Left colon (tissue), 2 donors: ENCODE data around the gene UBE2L6. TPM values are rescaled to one million over a fixed set of nuclear protein-coding genes. Genes with fewer than 3 reads are reported as not detected.

Source experiments
- ATAC-seq: fragments of 200-7000 bp; cut with Tn5 transposase; one replicate; pipeline ENCODE4 v1.9.1; 2020; ENCODE audit warnings: mild to moderate bottlenecking, moderate library complexity
- DNase-seq, 2 donors: peaks; one replicate each; pipeline ENCODE4 v3.0.0-alpha.2; 2020
- intact Hi-C, 2 donors: fragments of 100-400 bp; cut with DNase I in 1 of 2; cut with micrococcal nuclease in 1 of 2; formaldehyde crosslinking; loops; one replicate each; pipeline versions ENCODE4 v1.11.2 to v1.14.0; 2022; cut with DNase I, micrococcal nuclease
- total RNA-seq, 2 donors: library from RNA; stranded (reverse); fragmentation: NEBNext Ultra II Directional; extraction: Animal tissue kit (Norgen Biotek cat#: 25700); gene quantifications; one replicate each; pipeline ENCODE4 v1.2.1, GENCODE V29; 2021
- donor health status: DM: no; HTN: no; CAD: no.
- donor health status: DM: yes; HTN: yes; CAD: no.

UBE2L6 gene
- total RNA-seq, 2 donors from 2014 or later, result 27.6 to 47.2 TPM

DNA sequence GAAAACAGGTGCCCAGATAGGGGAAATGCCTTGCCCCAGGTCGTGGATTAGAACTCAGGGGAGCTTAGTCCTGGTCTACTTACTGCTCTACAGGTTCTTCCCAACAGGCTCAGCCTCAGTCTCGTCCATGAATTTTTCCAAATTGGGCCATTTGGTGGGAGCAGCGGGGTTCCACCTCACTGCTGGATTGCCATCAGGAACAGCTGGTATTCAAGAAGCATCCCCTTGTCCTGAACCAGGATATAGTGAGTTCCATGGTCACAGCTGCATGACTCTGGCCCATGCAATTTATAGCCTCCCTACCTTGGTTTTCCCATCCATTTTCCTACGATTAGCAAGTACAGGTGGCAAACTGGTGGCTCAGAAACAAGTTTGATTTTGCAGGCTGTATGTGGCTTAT, 6.6 kb upstream of the UBE2L6 start:
- DNase-seq (no peak), ATAC-seq (no peak)
- intact Hi-C loops, result loop anchor here in 1 of 2 donors (5.0 kb wide), 1 partner anchor 68 kb away; no protein-coding TSS in a partner anchor

DNA sequence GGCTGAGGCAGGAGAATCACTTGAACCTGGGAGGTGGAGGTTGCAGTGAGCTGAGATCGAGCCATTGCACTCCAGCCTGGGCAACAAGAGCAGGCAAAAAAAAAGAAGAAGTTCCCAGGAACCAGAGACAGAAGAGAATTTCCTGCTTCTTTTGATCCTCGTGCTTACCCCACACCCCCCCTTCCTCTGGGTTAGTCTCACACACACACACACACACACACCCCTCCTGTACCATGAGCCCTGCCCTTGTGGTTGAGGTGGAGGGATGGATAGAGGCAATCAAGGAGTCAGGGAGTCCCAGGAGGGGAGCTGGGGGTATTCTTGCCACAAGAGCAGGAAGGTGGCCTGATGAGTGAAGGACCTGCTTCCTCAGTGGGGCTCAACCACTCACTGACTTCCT, 4.1 kb upstream of the UBE2L6 start:
- no peak for ATAC-seq
- no peak for DNase-seq
- intact Hi-C loops, result loop anchor here in 1 of 2 donors (5.0 kb wide), 1 partner anchor 71 kb away; no protein-coding TSS in a partner anchor

DNA sequence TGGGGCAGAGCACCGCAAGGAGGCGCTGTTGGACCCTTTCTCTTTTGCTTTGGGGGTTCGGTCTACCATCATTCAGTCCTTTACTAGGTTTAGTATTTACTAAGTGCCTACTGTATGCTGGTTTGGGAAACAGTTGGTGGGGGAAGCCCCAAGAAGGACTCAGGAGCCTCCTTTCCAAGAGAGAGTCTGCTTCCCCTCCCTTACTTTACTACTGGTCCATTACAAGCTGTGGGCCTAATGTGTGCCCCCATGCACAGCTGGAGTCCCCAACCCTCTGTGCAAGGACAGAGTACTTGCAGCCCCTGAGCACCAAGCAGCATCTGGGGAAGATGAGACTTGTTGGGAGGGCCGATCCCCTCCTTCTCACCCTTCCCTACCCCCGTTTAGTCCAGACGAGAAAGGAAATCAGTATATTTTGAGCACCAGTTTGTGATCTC, 876 bp upstream of the UBE2L6 start:
- intact Hi-C loops, result no loop called here
- DNase-seq (peak; percentile 62 to 92), ATAC-seq (no peak)

DNA sequence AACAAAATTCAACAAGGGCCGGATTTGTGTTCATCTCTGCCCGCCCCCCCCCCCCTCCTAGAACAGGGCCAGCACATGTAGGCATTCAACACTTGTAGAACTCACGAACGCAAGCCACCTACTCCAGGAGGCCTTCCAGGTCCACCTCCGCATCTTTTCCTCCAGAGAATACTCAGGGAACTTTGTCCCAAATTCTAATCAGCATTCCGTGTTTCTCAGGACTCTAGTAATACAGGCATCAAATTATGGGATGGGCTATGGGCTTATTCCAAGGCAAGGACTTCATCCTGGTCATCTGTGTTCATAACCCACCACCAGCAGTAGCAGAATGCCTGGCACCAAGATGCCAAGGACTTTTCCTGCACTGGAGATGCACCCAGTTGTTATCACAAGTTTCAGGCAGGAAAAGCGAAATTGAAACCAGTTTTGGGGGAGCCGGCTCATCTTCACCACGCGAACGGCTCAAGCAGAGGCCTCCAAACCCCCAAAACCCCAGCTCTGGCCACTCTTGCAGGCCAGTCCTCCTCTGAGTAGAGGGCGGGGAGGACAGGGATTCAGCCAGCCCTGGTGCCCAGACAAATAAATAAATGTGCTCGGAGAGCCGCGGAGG, 462 bp downstream of the UBE2L6 start:
- ATAC-seq (peak; percentile 17), DNase-seq (peak in 1 of 2 donors; percentile 31)
- intact Hi-C loops, result no loop called here

DNA sequence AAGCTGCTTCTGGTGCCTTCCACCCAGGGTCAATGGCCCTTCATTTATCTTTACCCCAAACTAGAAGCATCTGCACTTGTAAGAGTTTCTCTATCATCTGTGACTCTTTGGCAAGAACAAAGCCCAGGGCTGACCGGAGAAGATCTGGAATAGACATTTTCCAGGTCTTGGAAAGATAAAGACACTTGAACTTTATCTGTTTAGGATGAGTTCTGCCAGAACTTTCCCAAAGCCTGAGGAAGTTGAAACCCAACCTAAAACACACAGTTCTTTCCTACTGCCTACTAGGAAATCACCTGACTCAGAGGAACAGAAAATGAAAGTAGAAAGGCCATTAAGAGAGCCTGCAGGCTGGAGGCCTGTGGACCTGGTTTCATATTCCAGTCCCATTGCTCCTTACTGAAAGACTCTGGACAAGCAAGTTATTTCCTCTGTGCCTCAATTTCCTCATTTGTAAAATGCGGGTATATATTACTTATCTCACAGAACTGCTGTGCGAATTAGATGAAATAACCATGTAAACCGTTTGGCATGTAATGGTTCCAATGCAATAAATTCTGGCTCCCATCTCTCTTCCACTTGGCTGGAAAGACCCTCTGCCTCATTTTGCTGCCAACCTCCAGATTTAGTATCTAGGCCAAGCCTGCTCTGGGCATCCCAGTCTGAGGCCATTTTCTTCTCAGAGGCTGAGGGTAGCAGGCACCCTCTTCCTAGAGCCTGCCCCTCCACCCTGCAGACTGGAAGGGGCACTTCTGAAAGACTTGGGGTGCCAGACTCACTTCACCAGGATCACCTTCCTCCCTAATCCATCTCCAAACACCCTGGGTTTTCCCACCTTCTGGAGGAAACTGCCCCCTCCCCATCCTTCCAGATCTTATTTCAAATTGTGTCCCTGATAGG, 1.2 kb downstream of the UBE2L6 start:
- DNase-seq (peak; percentile 27 to 45), ATAC-seq (peak; percentile 83)
- intact Hi-C loops, result no loop called here

DNA sequence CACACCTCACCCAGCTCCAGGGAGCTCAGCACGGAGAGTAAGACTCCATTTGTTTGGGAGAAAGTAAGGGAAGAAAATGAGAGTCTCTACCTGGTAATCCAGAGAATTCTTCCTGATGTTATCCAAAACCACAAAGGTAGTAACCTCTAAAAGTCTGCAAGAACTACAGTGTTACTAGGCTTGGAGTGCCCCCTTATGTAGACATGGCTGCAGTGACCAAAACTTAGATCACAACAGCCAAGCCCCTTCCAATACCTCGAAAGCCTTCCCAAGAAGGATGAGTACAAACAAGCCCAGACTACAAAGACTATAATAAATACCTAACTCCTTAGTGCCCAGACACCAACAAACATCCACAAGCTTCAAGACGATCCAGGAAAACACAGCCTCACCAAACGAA, 4.9 kb downstream of the UBE2L6 start:
- intact Hi-C loops, result no loop called here
- DNase-seq (no peak), ATAC-seq (no peak)

DNA sequence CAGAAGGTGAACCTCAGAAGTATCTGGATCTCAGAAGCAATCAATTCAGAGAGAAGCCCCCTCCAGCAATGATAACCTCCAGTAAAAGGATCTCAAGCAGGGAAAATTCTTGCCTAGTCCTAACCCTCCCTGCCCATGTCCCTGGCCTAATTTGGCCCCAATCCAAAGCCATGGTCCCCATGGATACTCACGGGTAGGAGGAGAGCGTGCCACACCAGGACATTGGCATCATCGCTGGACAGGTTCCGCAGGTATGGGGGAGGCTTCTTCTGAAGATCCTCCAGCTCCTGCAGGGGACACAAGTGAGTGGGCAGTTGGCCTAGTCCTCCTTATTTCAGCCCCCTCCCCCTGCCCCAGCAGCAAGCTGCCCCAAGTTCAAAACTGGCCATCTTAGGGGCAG, 7.3 kb downstream of the UBE2L6 start:
- DNase-seq (no peak), ATAC-seq (no peak)
- intact Hi-C loops, result no loop called here

DNA sequence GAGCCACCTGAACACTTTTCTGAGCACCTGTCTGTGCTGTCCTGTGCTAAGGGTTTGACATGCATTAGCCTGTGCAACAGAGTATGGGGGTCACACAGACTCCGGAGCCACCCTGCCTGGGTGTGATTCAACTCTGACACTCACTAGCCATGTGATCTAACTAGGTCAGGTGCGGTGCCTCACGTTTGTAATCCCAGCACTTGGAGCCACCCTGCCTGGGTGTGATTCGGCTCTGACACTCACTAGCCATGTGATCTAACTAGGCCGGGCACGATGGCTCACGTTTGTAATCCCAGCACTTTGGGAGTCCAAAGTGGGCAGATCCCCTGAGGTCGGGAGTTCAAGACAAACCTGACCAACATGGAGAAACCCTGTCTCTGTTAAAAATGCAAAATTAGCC, 11.4 kb downstream of the UBE2L6 start:
- intact Hi-C loops, result no loop called here
- no peak for DNase-seq
- ATAC-seq, result no peak

DNA sequence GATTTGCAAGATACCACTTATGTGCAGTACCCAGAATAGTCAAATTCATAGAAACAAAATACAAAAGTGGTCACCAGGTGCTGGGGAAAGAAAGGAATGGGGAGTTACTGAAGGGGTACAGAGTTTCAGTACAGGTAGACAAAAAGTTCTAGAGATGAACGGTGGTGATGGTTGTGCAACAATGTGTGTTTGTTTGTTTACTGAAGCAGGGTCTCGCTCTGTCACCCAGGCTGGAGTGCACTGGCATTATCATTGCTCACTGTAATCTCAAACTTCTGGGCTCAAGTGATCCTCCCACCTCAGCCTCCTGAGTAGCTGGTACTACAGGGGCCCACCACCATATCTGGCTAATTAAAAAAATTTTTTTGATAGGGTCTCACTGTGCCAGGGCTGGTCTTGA, 12.1 kb downstream of the UBE2L6 start:
- ATAC-seq (no peak), DNase-seq (no peak)

DNA sequence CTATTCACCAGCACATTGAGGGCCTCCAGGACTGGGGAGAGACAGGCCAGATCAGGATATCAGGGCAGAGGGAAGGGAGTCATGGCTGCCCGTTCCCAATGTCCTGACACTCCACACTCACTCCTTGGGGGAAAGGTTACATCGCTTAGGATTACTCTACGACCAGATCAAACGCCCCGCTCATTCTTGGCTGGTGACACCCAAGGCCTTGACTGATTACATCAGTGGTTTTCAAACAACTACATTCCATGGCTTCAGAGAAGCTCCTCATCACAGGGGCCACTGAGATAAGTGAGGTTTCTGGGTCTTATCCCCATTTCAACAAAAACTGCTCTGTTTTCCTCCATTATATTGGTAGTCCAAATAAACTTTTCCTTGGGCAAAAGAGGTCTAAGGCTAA, 15.0 kb downstream of the UBE2L6 start:
- intact Hi-C loops, result no loop called here
- DNase-seq (no peak), ATAC-seq (no peak)

More for the DNA sequence above, 12.1 kb downstream of the UBE2L6 start:
- intact Hi-C loops, result no loop called here

DNA sequence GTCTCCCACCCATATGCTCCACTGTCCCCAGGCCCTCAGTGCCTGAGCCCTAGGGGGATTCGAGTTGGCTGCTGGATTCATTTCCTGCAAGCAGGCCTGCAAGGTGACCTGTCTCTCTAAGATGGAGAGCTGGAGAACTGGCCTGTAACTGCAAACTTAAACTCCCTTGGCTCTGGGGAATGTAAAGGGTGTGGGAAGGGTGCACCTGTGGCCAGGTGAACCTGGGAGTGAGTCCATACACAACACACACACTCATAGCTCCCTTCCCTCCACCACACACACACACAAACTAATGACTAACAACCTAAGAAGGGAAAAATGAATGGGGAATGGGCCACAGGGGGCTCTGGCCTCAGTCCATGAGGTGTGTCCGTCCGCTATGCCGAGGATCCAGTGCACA, 15.5 kb downstream of the UBE2L6 start:
- ATAC-seq, result no peak
- intact Hi-C loops, result no loop called here
- no peak for DNase-seq

DNA sequence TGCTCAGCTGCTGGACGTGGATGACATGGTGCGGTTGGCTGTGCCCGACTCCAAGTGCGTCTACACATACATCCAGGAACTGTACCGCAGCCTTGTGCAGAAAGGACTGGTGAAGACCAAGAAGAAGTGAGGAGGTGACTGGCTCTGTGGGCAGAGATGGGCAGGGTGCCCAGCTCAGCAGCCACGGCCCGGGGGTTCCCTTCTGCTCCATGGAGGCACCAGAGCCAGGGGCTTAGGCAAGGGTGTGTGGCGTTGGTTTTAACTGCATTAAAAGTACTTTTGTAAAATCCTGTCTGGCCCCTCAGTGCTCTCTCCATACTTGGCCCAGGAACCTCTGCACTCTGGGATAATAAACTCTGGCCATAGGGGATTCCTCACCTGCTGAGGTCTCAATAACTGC, 17.5 kb downstream of the UBE2L6 start:
- ATAC-seq, result no peak
- intact Hi-C loops, result no loop called here
- DNase-seq, result no peak

DNA sequence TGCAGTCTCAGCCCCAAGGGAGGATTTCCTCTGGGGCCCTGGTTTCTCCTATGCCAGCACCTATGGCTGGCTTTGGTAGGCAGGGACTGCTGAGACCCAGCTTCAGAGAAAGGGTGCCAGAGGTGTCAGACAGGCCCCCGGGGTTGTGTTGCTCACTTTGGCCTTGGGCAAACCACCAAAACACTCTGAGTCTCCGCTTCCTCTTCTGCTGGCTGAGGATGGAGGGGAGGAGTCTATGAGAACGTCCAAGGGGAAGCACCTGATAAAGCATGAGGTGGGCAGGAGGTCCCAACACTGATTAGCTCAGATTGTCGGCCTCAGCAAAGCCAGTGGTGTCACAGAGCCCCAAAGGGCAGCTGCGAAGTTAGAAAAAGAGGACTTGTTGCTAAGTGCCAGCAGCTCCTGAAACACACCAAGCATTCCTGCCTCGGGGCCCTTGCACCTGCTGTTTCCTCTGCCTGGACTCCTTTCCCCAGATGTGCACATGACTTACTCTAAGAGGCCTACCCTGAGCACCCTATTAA, 19.6 kb downstream of the UBE2L6 start:
- ATAC-seq (no peak), DNase-seq (no peak)
- intact Hi-C loops, result no loop called here

DNA sequence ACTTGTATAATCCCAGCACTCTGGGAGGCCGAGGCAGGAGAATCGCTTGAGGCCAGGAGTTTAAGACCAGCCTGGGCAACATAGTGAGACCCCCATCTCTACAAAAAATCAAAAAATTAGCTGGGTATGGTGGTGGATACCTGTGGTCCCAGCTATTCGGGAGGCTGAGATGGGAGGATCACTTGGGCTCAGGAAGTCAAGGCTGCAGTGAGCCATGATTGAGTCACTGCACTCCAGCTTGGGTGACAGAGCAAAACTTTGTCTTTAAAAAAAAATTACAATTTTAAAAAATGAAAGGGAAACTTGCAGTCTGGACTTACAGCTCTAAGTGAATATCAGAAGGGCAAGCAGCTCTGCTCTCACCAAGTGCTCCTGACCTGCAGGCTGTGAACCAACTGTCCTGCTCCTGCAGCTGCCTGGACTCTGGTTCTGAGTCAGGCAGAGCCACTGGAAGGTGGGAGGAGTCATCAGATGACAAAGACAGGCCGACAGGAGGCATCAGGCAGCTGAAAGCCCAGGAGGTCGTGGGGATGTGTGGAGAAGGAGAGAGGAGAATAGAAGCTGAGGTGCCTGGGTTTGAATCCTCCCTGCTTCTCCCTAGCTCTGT, 20.5 kb downstream of the UBE2L6 start:
- DNase-seq, result no peak
- ATAC-seq, result no peak
- intact Hi-C loops, result no loop called here

DNA sequence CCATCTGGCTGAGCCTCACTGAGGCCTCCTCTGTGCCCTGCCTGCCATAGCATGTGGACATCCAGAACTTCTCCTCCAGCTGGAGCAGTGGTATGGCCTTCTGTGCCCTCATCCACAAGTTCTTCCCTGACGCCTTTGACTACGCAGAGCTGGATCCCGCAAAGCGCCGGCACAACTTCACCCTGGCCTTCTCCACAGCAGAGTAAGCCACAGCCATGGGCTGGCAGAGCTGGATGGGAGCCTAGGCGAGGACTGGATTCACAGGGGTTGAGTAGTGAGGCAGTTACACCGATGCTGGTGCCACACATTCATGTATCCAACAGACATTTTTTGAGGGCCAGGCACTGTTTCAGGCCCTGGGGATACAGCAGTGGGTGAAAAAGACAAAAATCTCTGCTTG, 21.0 kb downstream of the UBE2L6 start:
- intact Hi-C loops, result no loop called here
- ATAC-seq (no peak), DNase-seq (no peak)

DNA sequence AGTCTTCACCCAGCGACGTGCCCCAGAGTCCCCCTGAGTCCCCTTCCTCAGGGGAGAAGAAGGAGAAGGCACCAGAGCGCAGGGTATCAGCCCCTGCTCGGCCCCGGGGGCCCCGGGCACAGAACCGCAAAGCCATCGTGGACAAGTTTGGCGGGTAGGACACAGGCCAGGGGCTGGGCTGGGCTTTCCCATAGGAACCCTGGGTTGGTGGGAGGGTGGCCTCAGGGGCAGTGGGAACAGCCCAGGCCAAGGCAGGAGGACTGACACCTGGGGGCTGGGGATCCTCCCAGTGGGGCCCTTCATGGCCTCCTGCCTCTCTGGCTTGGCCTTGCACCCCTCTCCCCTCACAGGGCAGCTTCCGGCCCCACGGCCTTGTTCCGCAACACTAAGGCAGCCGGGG, 21.6 kb downstream of the UBE2L6 start:
- ATAC-seq (no peak), DNase-seq (no peak)
- intact Hi-C loops, result no loop called here

DNA sequence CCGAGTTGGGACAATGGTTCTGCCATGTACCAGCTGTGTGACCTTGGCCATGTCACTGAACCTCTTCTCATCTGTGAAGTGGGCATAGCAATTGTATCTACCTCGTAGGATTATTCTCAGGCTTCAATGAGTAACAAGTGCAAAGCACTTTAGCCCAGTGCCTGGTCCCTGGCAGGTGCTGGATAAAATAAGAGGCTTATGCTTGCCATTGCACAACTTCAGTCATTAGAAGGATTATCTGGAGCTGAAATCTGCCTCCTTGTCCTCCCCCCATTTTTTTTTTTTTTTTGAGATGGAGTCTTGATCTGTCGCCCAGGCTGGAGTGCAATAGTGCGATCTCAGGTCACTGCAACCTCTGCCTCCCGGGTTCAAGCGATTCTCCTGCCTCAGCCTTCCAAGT, 22.9 kb downstream of the UBE2L6 start:
- DNase-seq, result no peak
- ATAC-seq, result no peak
- intact Hi-C loops, result no loop called here

DNA sequence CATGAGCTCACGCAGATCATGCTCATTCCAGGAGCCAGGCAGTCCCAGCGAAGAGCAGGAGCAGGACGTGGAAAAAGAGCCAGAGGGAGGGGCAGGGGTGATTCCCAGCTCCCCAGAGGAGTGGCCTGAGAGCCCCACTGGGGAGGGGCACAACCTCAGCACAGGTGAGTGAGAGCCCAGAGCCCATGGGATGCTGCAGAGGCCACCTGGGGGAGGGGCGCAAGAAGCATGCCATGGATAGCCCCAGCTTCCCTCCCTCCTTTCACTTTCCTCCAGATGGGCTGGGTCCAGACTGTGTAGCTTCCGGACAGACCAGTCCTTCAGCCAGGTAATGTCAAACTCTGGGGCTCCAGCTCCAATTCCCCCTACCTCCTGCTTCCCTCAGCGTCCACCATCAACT, 23.9 kb downstream of the UBE2L6 start:
- intact Hi-C loops, result no loop called here
- DNase-seq, result no peak
- ATAC-seq, result peak; percentile 30

DNA sequence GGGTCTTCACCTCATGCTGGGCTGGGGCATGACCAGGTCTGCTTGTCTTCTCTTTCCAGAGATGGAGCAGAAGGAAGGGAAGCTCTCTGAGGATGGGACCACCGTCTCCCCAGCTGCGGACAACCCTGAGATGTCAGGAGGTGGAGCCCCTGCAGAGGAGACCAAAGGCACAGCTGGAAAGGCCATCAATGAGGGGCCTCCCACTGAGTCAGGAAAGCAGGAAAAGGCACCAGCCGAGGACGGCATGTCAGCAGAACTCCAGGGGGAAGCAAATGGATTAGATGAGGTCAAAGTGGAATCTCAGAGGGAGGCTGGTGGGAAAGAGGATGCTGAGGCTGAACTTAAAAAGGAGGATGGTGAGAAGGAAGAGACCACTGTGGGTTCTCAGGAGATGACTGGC, 24.9 kb downstream of the UBE2L6 start:
- no peak for DNase-seq
- no peak for ATAC-seq
- intact Hi-C loops, result no loop called here

DNA sequence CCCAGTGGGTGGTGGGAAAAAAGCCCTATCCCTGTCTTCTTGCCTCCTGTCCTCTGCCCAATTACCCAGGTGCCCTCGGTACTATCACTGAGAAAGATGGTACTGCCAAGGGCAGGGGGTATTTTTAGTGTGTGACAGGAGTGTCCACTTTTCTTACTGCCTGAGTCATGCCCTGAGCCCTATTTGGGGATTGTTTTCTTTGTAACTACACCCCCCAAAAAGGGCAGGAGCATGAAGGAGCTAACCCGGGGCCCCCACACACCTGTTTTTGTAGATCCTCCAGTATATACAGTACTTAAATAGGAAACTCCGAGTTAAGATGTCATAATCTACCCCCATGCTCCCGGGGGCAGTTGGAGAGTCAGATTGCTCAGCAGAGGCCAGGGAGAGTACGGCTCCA, 26.3 kb downstream of the UBE2L6 start:
- DNase-seq (no peak), ATAC-seq (no peak)
- intact Hi-C loops, result no loop called here
